ENCODE data around the gene CA9. TPM values are rescaled to one million over a fixed set of nuclear protein-coding genes. Genes with fewer than 3 reads are reported as not detected.

Gene CA9
- total RNA-seq, 1 experiment from 2014 or later: not detected

- Mint-ChIP-seq H3K4me3 (ENCODE audit: unreplicated experiment) (peak within 1 kb of the TSS; percentile 83), H3K27me3 (ENCODE audit: insufficient read depth, unreplicated experiment) (no peaks in the 10 kb centered on the region), H3K36me3 (ENCODE audit: insufficient read depth, unreplicated experiment) (peaks cover 40% of the 10 kb centered on the region), H3K9me3 (ENCODE audit: unreplicated experiment) (peaks cover 12% of the 10 kb centered on the region), H3K4me1 (ENCODE audit: low read depth, unreplicated experiment) (peaks cover 29% of the 10 kb centered on the region), H3K27ac (ENCODE audit: unreplicated experiment) (peak within 1 kb of the TSS; percentile 89)
- CTCF ChIA-PET: interaction anchor here (0.6 to 3.7 kb wide), 9 partner anchors 19 to 125 kb away, joined by 3 to 35 read pairs (median 4); partner anchors contain the start of genes CREB3 and TLN1
- DNase-seq: peak; percentile 86 to 92
- TSS peak; percentile 39 for BruUV-seq (replicated peaks)
- H3K36me3 ChIP-seq (ENCODE audit: control insufficient read depth, insufficient read depth, low read length): no peaks in the 10 kb centered on the region
- POLR2A ChIA-PET: interaction anchor here (0.5 to 2.0 kb wide), 14 partner anchors 10 to 503 kb away, joined by 3 to 19 read pairs (median 4); partner anchors contain the start of genes CREB3 and TLN1
- H3K27me3 ChIP-seq (replicated peaks; ENCODE audit: control insufficient read depth, insufficient read depth, low read length): no peaks in the 10 kb centered on the region
- H3K4me3 ChIP-seq (ENCODE audit: low read depth, low read length): peak within 1 kb of the TSS; percentile 73
- intact Hi-C loops (cut with micrococcal nuclease; ENCODE audit: unreplicated experiment): no loop called here
- H3K4me1 ChIP-seq: peaks cover 27% of the 10 kb centered on the region
- H3K9me3 ChIP-seq: no peaks in the 10 kb centered on the region
- peak in 1 of 2 experiments; percentile 57 for TF ChIP-seq CTCF (IDR thresholded peaks at IDR 0.05; ENCODE audit: insufficient read depth in 1 of 2, low read depth in 1 of 2, low read length in 1 of 2, severe bottlenecking in 1 of 2, unreplicated experiment in 1 of 2)
Measured at GRCh38 chr9:35664531-35665470, 8.9 kb upstream of the CA9 start, which contains the start of gene ARHGEF39. Gene ARHGEF39 (minus strand): TSS chr9:35665195. CDS start chr9:35665169, 26 bp downstream.

- Histone ChIP-seq H3K36me3 (ENCODE audit: control insufficient read depth, insufficient read depth, low read length) (no peaks in the 10 kb centered on the region), H3K4me3 (ENCODE audit: low read depth, low read length) (peak overlapping the region; percentile 73), H3K4me1 (peaks cover 34% of the 10 kb centered on the region), H3K9me3 (no peaks in the 10 kb centered on the region), H3K27me3 (replicated peaks; ENCODE audit: control insufficient read depth, insufficient read depth, low read length) (no peaks in the 10 kb centered on the region)
- Mint-ChIP-seq H3K36me3 (ENCODE audit: insufficient read depth, unreplicated experiment) (peaks cover 35% of the 10 kb centered on the region), H3K27me3 (ENCODE audit: insufficient read depth, unreplicated experiment) (no peaks in the 10 kb centered on the region), H3K9me3 (ENCODE audit: unreplicated experiment) (peaks cover 12% of the 10 kb centered on the region), H3K4me1 (ENCODE audit: low read depth, unreplicated experiment) (peaks cover 29% of the 10 kb centered on the region), H3K27ac (ENCODE audit: unreplicated experiment) (peak overlapping the region; percentile 89), H3K4me3 (ENCODE audit: unreplicated experiment) (peak overlapping the region; percentile 83)
- CTCF ChIA-PET: interaction anchor here (0.6 to 3.7 kb wide), 6 partner anchors 19 to 125 kb away, joined by 3 to 35 read pairs (median 6); partner anchors contain the start of genes CREB3 and TLN1
- TF ChIP-seq CTCF (IDR thresholded peaks at IDR 0.05; ENCODE audit: insufficient read depth in 1 of 2, low read depth in 1 of 2, low read length in 1 of 2, severe bottlenecking in 1 of 2, unreplicated experiment in 1 of 2): no peak
- no TSS peak for BruUV-seq (replicated peaks)
- DNase-seq: no peak
- POLR2A ChIA-PET: interaction anchor here (0.6 to 2.0 kb wide), 10 partner anchors 25 to 503 kb away, joined by 3 to 19 read pairs (median 4); partner anchors contain the start of genes CREB3 and TLN1
- intact Hi-C loops (cut with micrococcal nuclease; ENCODE audit: unreplicated experiment): no loop called here
Measured at GRCh38 chr9:35665471-35665818, 8.3 kb upstream of the CA9 start.

GRCh38 chr9:35666045-35666444 is 7.7 kb upstream of the CA9 start:
- Histone ChIP-seq H3K4me3 (ENCODE audit: low read depth, low read length) (no peak overlapping the region), H3K4me1 (peaks cover 34% of the 10 kb centered on the region), H3K36me3 (ENCODE audit: control insufficient read depth, insufficient read depth, low read length) (no peaks in the 10 kb centered on the region), H3K9me3 (no peaks in the 10 kb centered on the region), H3K27me3 (replicated peaks; ENCODE audit: control insufficient read depth, insufficient read depth, low read length) (no peaks in the 10 kb centered on the region)
- H3K4me3 Mint-ChIP-seq (ENCODE audit: unreplicated experiment): no peak overlapping the region
- no TSS peak for BruUV-seq (replicated peaks)
- H3K36me3 Mint-ChIP-seq (ENCODE audit: insufficient read depth, unreplicated experiment): peaks cover 29% of the 10 kb centered on the region
- ChIA-PET CTCF (interaction anchor here (2.1 to 3.7 kb wide), 2 partner anchors 30 to 66 kb away, joined by 6 to 35 read pairs; partner anchors contain the start of genes CREB3 and TLN1), POLR2A (interaction anchor here (1.1 to 2.0 kb wide), 3 partner anchors 25 to 62 kb away, joined by 3 to 5 read pairs (median 5); no protein-coding TSS in a partner anchor)
- intact Hi-C loops (cut with micrococcal nuclease; ENCODE audit: unreplicated experiment): no loop called here
- H3K27ac Mint-ChIP-seq (ENCODE audit: unreplicated experiment): no peak overlapping the region
- no peaks in the 10 kb centered on the region for H3K27me3 Mint-ChIP-seq (ENCODE audit: insufficient read depth, unreplicated experiment)
- peaks cover 12% of the 10 kb centered on the region for H3K9me3 Mint-ChIP-seq (ENCODE audit: unreplicated experiment)
- peaks cover 29% of the 10 kb centered on the region for H3K4me1 Mint-ChIP-seq (ENCODE audit: low read depth, unreplicated experiment)
- TF ChIP-seq CTCF (IDR thresholded peaks at IDR 0.05; ENCODE audit: insufficient read depth in 1 of 2, low read depth in 1 of 2, low read length in 1 of 2, severe bottlenecking in 1 of 2, unreplicated experiment in 1 of 2): no peak
- no peak for DNase-seq
